Suppressor macrophage treated with lipopolysaccharide for 1 hour (primary cell): Measurements from ENCODE around the gene SMNDC1.
A peak's percentile ranks its signal among the peaks of the same experiment; 100 is the strongest.
"Not testable (repeated sequence)": the region's sequence is repeated elsewhere in the genome, so short reads cannot be mapped to it uniquely, and the experiment has no call there.

Experiments used
- DNase-seq, 3 donors: peaks; one replicate each; pipeline ENCODE4 v3.0.0-alpha.2; 2020 to 2022

The SMNDC1 gene

DNA sequence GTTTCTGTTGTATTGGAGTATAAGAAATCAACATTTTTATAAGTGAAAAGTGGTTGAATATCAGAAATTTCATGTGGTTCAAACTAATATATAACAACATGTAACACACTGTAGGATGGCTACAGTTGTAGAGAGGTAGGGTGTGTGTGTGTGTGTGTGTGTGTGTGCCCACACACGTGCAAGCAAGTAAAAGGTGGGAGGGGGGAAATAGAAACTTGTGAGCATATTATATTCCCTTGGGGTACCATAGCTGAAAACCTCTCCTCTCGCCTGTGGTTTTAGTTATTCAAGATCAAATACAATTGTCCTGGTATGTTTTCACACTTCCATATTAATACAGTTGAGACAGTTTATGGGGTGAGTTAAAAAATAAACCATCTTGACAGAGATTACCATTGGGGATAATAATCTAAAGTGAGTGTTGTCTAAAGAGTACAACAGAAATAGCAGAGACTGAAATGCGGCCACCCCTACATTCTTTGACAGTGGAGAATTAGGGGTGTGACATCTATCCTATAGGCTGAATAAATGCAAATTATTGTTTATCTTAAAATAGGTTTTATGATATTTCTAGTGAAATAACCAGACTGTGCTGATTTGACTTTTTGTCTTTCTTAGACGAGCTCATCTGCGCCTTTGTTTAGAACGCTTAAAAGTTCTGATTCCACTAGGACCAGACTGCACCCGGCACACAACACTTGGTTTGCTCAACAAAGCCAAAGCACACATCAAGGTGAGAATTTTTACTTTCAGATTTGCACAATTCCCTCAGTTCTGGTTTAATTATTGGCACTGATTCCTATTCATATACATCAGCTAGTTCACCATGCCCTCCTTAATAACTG is 25.9 kb downstream of the SMNDC1 start:
- DNase-seq: no peak

DNA sequence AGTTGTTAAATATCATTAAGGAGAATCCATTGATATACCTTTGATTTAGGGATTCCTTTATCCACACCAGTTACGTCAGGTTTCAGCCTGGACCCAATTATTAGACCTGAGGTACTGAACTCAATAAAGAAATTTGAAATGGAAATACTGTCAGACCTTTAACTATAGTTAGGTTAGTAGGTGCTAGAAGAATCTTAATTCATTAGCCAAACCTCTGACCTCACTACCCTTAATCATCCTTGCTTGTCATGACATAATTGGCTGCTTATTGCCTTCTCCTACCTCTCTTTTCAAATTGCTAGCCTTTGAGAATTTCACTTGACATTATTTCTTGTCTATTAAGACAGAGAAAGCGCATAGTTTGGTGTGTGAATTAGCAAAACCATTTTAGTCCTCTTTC is 27.1 kb downstream of the SMNDC1 start:
- DNase-seq: no peak

DNA sequence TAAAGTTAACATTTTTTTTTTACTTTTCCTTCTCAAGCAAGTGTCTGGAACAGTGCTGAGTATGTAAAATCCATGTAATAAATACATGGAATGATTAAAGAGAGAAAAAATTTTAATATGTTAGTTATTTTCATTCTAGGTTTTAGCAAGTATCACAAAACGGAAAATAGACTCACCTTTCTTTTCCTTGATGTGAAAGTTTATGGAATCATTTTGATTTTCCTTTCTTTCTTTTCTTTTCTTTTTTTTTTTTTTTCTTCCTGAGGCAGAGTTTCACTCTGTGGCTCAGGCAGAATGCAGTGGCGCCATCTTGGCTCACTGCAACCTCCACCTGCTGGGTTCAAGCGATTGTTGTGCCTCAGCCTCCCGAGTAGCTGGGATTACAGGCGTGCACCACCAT is 28.1 kb downstream of the SMNDC1 start:
- no peak for DNase-seq

DNA sequence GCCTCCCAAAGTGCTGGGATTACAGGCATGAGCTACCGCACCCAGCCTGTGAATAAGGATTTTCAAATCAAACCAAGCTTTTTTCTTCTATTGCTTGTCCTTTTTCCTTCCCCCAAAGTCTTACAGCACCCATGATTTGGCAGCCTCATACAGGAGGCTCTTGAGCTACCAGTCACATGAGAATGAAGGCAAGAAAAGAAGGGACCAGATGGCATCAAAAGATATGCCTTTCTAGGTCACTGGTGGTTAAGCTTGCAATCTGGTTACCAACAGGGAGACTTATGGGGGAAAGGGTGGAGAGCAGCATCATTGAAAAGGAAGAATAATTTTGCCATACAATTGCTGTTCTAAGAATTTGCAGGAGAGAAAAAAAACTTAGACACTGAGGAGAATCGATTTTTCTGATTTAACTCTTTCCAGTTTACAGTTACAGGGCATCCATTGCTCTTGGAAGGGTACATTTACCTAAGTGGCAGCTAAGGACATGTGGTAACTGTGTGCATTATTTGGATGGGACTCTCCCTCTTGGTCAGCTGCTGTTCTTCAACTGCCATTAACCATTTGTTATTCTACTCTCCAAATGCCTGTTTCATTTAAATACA is 29.5 kb downstream of the SMNDC1 start:
- no peak for DNase-seq

DNA sequence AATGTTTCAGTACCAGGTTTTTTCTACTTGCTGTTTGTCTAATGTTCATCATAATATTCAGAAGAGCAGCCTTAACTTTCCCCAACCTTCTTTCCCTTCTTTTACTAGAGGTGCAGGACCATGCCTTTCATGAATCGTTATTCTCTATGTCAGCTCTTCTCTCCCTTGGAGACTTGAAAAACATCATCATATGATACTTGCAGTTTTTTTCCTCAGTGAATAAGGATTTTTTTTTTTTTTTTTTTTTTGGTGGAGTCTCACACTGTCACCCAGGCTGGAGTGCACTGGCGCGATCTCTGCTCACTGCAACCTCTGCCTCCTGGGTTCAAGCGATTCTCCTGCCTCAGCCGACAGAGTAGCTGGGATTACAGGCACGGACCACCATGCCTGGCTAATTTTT is 30.1 kb downstream of the SMNDC1 start:
- DNase-seq: no peak

DNA sequence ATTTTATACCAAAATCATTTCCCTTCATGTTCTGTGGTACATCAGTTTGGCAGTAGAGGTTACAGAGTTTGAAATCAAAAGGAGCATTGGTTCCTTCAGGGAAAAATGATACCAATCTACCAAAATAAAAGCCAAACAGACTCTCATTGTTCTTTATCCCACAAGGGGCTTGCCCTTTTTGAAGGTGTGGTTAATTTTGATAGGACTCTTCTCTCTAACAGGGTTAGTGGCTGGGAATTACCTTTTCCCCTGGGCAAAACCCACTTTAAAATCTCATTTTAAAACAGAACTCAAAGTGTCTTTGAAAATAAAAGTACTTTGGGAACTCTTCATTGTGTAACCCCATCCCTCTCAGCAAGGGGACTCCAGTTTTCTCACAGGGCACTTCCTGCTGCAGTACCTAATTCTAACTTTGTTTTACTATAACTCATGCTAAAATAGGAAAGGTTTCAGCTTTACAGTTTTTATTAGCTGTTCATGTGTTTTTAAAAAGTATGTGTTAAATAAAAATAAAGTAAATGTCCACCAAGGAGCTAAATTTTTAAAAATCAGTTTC is 30.6 kb downstream of the SMNDC1 start:
- DNase-seq: peak in 1 of 3 donors; percentile 6

DNA sequence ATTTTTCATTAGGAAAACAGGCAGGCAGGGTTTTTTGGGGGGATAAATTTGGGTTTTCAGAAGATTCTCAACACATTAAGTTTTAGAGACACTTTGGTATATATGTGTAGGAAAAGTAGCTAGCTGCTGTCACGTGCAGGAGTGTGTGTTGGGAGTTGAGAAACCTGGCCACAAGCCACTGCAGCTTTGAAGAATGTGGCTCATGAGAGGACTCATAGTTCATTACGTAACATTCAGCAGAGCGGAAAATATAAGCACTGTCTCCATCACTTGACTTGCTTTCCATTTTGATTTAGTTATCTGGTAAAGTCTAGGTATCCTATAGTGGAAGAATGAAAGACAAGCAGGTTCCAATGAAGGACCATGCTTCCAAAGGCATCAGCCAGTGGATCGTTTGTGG is 31.2 kb downstream of the SMNDC1 start:
- DNase-seq: peak; percentile 66 to 82 (median 73)

DNA sequence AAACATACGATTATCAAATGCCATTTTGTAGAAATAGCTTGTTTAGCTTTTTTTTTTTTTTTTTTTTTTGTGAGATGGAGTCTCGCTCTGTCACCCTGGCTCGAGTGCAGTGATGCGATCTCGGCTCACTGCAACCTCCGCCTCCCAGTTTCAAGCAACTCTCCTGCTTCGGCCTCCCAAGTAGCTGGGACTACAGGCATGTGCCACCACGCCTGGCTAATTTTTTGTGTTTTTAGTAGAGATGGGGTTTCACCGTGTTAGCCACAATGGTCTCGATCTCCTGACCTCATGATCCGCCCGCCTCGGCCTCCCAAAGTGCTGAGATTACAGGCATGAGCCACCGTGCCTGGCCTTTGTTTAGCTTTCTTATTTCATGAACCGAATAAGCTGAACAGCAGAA is 31.7 kb downstream of the SMNDC1 start:
- DNase-seq: not testable (repeated sequence)

DNA sequence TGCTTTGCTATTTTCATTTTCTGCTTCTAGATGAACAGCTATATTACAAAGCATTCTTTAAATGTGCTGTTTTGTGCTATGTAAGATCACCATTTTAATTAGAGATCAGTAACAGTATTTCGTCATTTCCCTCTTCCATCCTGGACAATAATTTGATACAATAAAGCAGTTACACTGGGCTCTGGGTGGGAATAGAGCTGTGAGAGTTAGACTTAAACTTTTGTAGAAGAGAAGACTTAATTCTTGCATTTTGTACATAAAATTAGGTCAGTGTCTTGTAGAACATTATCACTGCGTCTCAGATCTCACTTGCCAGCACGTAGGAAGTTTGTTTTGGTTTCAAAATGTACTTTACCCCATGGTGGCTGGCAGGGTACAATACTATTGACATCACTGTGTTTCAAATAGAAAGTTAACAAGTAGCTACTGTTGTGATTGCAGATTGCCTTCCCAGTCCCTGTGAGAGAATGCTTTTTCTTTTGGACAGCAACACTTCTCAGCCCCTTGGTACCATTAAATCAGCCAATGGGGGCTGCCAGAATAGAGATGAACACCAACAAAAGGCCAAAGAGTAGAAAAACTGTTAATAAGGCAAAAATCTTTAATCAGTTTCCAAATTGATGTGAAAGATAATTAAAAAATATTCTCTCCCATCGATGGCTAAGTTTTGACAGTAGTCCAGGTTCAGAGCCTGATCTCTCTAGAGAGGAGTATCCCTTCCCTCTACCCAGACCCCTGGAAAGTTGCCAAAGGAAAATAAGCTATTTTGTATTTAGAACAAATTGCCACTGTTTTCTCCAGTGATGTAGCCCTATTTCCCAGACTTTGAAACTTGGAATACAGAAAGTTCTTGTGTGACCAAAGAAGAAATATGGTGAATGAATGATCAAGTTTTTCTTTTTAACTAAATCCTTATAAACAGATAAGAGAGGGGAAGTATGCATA is 35.1 kb downstream of the SMNDC1 start:
- DNase-seq: peak; percentile 53 to 75 (median 61)

DNA sequence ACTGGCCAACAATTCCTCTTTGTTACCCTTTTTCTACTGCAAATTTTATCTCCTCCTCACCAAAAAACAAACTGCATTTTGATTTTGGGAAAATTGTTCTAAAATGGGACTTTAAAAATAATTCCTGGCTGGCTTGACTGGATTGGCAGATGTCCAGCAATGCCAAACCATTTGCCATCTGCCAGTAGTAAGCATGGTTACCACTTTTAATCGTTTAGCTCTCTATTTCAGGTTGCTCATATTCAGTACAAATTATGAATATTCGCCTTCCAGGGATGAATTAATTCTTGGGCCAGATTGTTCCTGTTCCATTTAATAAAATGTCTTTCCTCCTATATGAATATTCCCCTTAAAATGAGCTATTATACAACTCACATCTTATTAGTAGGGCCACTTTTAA is 35.7 kb downstream of the SMNDC1 start:
- no peak for DNase-seq

DNA sequence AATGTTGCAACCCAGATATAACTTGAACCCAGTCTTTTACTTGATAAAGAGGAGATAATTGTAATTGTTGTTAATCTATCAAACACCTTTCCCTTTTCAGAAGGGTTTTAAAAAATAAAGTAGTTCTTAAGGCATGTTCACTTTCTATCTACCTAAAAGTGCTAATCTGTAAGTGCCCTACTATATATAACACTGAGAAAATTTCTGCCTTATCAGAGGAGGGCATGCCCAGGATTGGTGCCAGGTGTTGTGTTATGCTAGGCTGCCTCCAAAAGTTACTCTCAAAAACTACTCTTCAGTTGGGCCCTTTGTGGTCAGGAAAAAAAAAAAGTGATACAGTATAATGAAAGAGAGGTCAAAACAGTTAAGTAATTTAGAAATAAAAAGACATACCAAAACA is 36.3 kb downstream of the SMNDC1 start:
- no peak for DNase-seq

DNA sequence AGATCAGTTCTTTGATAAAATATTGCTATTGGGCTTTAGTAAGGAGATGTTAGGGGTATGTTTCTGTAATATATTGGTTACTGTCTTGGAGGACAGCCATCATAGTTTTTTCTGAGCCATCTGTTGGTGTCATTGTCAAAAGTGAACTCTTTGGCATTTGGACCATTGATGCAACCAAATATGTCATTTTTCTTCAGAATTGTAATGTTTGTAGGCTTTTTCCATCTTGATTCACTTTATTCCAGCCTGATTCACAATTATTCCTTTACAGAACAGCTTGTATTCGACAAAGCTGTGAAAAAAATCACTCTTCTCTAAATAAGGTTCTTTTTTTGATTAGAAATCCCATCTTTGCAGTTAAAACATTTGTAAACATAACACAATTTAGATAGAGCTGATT is 37.4 kb downstream of the SMNDC1 start:
- DNase-seq: no peak

DNA sequence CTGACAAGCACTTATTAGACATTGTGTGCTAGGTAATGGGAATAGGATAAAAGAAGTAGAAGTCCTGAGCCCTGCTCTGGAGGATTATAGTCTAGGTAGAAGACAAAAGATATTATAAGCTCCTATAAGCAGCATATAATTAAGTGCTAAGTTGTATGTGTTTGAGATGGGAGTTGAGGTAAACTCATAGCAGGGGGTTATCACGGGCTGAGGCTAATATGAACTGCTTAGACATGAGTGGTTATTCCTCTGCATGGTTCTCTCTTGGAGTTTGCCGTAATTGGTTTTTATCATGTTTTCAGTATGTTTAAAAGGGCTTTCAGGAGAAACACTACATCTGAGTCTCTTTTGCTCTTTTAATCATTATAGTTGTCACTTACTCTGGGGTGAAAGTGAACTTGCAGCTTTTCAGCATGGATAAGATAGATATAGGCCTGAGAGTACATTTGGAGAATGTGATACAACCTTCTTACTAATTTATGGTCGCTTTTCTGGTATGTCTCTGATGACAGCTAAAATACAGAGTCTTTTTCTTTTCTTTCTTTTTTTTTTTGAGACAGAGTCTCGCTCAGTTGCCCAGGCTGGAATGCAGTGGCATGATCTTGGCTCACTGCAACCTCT is 39.0 kb downstream of the SMNDC1 start:
- no peak for DNase-seq

DNA sequence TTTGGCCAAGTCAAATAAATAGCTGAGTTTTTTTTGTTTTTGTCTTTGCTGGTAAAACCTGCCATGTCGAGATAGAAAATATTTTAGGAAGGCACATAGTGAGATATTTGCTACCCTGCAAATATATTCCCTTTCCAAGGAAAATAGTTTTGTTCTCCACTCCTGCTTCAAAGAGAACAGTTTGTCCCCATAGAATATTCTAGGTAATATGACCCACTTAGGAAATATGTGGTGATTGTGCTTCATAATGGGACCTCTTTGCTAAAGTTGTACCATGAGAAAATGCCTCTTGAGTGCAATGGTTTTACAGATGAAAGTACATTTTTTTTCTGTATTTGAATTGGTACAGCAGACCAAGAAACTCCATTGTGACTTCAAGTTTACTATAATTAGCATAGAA is 41.6 kb downstream of the SMNDC1 start:
- DNase-seq: no peak

DNA sequence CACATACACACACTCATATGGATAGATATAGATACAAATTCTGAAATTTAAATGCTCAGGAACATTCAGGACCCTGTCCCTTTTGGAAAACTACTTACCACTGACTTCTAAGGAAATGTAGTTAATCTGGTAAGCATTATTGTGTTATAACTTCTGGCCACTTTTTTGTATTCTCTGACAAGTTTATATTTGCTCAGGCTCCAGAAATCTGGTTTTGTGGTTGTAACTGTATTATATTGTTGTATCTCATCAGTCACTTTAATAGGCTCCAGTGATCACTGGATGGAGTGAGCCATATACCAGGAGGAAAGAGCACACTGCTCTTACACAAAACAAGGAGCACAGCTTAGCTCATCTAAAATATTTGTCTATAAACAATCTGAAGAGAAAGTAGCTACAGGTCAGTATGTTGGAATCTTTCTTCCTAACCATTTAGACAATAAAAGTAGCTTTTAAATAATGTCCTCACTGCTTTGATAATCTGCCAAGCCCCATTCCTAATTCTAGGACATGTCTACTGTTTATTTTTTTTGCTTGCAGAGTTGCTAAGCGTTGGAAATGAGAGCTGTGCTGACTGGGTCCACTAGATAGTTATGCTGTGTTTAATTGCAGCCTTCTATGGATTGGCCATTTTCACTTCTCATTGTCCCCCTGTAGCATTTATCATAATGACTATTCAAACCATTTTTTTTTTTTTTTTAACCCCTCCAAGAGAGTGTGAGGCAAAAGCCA is 43.8 kb downstream of the SMNDC1 start:
- no peak for DNase-seq

DNA sequence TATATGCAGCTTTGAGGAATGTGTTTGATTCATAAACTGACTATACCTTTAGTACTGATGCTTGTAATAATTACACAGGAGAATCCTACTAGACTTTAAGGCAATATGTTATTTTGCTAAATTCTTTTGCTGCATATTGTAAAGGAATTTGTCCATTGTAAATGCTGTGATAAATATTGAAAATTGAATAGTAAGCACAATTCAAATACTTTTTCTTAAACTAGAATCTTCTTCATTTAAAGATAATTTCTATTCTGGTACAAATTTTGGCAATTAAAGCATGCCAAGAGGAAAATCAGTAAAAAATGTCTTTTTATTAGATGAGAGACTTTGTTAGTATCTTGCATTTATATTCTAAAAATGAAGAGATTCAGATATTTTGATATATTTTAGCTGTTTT is 45.4 kb downstream of the SMNDC1 start:
- no peak for DNase-seq

DNA sequence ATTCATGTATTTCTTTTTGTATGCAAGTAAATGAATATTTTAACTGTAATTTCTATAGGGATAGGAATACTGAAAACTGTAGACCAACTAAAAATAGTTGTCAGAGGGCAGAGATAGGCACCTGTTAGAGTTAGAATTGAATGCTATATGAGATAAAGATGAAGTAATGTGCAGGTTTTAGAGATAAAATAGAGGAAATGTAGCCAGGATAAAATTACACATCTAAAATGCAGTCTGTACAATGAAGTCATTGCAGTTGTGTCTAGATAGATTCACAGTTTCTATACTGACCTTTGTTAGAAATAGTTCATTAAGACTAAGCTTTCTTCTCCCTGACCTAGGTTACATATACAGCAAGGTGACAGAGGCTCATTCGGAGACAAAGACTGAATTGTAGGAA is 46.2 kb downstream of the SMNDC1 start:
- no peak for DNase-seq

DNA sequence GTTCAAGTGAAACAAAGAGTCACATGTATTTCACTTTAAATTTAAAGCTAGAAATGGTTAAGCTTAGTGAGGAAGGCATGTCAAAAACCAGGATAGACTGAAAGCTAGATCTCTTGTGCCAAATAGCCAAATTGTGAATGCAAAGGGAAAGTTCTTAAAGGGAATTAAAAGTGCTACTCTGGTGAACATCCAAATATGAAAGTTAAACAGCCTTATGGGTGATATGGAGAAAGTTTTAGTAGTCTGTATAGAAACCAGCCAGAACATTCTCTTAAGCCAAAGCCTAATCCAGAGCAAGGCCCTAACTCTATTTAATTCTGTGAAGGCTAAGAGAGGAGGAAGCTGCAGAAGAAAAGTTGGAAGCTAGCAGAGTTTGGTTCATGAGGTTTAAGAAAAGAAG is 50.3 kb downstream of the SMNDC1 start:
- no peak for DNase-seq

DNA sequence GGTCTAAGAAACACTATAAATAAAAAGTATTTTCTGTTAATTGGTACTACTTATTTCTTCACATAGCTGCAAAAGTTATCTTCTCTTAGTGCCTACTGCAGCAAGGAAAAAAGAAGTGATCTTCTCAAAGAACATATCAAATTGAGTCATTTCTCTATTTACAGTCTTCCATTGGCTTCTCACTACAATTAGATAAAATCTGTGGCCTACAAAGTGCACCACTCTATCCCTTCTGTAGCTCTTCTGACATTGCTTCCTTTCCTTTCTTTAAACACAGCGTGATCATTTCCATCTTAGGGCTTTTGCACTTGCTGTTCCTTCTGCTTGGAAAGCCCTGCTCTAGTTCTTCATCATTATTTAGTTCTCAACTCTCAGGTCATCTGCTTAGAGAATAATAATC is 52.6 kb downstream of the SMNDC1 start:
- no peak for DNase-seq

DNA sequence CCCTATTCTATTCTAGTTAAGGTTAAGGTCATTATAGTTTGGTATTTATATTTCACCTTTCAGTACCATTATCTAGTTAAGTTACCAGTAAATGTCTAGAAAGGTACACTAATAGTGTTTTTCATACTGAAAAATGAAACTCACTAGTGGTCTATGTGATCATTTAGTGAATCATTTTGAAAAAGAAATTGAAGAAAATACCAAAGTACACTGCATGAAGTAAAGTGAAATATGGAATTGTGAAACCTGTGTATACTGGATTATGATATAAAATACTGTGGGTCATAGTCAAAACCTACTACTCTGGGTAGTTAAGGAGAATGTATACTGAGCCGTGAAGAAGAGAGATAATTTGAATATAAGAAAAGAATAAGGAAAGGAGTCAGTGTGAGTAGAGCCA is 53.3 kb downstream of the SMNDC1 start:
- DNase-seq: not testable (repeated sequence)

DNA sequence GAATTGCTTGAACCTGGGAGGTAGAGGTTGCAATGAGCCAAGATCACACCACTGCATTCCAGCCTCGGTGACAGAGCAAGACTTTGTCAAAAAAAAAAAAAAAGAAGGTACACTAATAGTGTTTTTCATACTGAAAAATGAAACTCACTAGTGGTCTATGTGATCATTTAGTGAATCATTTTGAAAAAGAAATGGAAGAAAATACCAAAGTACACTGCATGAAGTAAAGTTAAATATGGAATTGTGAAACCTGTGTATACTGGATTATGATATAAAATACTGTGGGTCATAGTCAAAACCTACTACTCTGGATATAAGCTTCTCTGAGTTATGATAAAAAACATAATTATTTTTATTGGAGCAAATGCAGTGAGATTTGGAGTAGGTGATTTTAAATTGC is 55.2 kb downstream of the SMNDC1 start:
- not testable (repeated sequence) for DNase-seq

DNA sequence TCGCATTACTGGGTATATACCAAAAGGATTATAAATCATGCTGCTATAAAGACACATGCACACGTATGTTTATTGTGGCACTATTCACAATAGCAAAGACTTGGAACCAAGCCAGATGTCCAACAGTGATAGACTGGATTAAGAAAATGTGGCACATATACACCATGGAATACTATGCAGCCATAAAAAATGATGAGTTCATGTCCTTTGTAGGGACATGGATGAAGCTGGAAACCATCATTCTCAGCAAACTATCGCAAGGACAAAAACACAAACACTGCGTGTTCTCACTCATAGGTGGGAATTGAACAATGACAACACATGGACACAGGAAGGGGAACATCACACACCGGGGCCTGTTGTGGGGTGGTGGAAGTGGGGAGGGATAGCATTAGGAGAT is 56.9 kb downstream of the SMNDC1 start:
- not testable (repeated sequence) for DNase-seq
